Measurements from ENCODE around the gene CFAP221.

GRCh38 chr2:119698246-119698645, 154.0 kb downstream of the CFAP221 start:
- TF ChIP-seq CTCF (conservative IDR thresholded peaks at IDR 0.05; ENCODE audit: low read length): no peak
- no peak for TF ChIP-seq EZH2phosphoT487 (IDR thresholded peaks at IDR 0.05; ENCODE audit: borderline replicate concordance, low read depth, low read length)
